ENCODE measurements around the gene JARID2.

The JARID2 gene

DNA sequence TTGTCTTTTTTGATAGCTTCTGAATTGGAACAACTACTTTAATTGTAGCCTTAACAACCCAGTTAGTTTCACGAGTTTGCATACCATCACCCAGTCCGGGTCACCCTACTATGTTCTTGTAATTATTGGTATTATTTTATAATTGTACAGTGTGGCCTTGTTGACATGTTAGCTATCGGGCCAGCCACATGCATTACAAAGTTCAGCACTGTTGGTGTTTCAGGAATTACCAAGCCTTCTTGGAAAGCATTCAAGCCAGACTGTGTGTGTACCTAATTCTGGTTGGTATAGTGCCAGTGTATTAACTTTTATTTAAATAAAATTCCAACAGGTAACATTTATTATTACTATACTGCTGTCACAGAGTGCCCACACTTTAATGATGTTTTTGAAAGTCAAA is 150.9 kb downstream of the JARID2 start:
- H3K4me1 ChIP-seq (ENCODE audit: insufficient read depth, low read length, severe bottlenecking): no peaks in the 10 kb centered on the region
- H3K4me3 ChIP-seq (ENCODE audit: low read depth, low read length, poor library complexity, severe bottlenecking): no peak overlapping the region
- H3K27ac ChIP-seq (ENCODE audit: low read depth, low read length, poor library complexity, severe bottlenecking): no peak overlapping the region
- H3K36me3 ChIP-seq (ENCODE audit: insufficient read depth, low read length): no peaks in the 10 kb centered on the region
- TF ChIP-seq, protein P1, sequence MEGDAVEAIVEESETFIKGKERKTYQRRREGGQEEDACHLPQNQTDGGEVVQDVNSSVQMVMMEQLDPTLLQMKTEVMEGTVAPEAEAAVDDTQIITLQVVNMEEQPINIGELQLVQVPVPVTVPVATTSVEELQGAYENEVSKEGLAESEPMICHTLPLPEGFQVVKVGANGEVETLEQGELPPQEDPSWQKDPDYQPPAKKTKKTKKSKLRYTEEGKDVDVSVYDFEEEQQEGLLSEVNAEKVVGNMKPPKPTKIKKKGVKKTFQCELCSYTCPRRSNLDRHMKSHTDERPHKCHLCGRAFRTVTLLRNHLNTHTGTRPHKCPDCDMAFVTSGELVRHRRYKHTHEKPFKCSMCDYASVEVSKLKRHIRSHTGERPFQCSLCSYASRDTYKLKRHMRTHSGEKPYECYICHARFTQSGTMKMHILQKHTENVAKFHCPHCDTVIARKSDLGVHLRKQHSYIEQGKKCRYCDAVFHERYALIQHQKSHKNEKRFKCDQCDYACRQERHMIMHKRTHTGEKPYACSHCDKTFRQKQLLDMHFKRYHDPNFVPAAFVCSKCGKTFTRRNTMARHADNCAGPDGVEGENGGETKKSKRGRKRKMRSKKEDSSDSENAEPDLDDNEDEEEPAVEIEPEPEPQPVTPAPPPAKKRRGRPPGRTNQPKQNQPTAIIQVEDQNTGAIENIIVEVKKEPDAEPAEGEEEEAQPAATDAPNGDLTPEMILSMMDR (IDR thresholded peaks at IDR 0.05; ENCODE audit: low read length): no peak
- no peak for TF ChIP-seq EZH2 (IDR thresholded peaks at IDR 0.05; ENCODE audit: borderline replicate concordance, low read length)
- no peak overlapping the region for H2AFZ ChIP-seq (ENCODE audit: low read length)
- H3K9me3 ChIP-seq (ENCODE audit: low read length): no peaks in the 10 kb centered on the region
- no peaks in the 10 kb centered on the region for H4K20me1 ChIP-seq (ENCODE audit: insufficient read depth, low read length)
- no peak overlapping the region for H3K4me2 ChIP-seq (ENCODE audit: low read length)
- H3K9me2 ChIP-seq (ENCODE audit: low read depth, low read length): no peaks in the 10 kb centered on the region
- no peaks in the 10 kb centered on the region for H3F3A ChIP-seq (ENCODE audit: insufficient read depth, low read length)
- H3K79me2 ChIP-seq (ENCODE audit: insufficient read depth, low read length): no peaks in the 10 kb centered on the region
- no peak overlapping the region for H3K9ac ChIP-seq (ENCODE audit: low read length)
- no peaks in the 10 kb centered on the region for H3K27me3 ChIP-seq (ENCODE audit: insufficient read depth, low read length)

DNA sequence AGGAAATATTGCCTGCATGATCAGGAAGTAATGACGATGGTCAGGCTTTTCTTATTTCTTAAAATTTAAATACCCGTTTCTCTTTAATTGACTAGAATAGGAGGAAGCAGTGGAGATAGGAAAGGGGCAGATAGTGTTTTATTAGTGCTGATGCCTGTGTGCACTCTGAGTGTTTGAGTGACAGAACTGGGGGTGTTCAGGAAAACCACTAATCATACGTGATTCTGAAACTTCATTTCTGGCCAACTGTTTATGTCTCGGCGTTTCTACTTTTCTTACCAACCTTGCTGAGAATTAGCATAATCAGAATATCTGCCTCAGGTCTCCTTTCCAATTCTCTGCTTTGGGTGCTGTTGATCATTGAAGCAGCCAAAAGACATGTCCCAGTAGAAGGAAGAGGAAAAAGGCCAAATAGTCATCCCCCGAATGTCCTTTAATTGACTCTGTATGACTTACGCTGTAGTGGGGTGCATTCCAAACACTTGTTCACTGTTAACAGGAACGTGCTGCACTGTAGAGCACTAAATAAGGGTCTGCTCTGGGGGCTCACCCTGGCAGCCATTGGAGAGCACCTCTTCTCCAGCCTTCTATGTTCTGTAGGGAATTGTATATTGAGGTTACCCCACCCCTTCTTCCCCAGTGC is 152.9 kb downstream of the JARID2 start:
- no peak overlapping the region for H2AFZ ChIP-seq (ENCODE audit: low read length)
- no peaks in the 10 kb centered on the region for H3F3A ChIP-seq (ENCODE audit: insufficient read depth, low read length)
- H3K4me2 ChIP-seq (ENCODE audit: low read length): no peak overlapping the region
- no peaks in the 10 kb centered on the region for H3K36me3 ChIP-seq (ENCODE audit: insufficient read depth, low read length)
- H3K79me2 ChIP-seq (ENCODE audit: insufficient read depth, low read length): no peaks in the 10 kb centered on the region
- H3K9me2 ChIP-seq (ENCODE audit: low read depth, low read length): no peaks in the 10 kb centered on the region
- TF ChIP-seq EZH2 (IDR thresholded peaks at IDR 0.05; ENCODE audit: borderline replicate concordance, low read length): no peak
- TF ChIP-seq, protein P1 (IDR thresholded peaks at IDR 0.05; ENCODE audit: low read length): no peak
- H3K9ac ChIP-seq (ENCODE audit: low read length): no peak overlapping the region
- no peaks in the 10 kb centered on the region for H3K4me1 ChIP-seq (ENCODE audit: insufficient read depth, low read length, severe bottlenecking)
- no peak overlapping the region for H3K27ac ChIP-seq (ENCODE audit: low read depth, low read length, poor library complexity, severe bottlenecking)
- no peaks in the 10 kb centered on the region for H3K9me3 ChIP-seq (ENCODE audit: low read length)
- no peak overlapping the region for H3K4me3 ChIP-seq (ENCODE audit: low read depth, low read length, poor library complexity, severe bottlenecking)
- H4K20me1 ChIP-seq (ENCODE audit: insufficient read depth, low read length): no peaks in the 10 kb centered on the region
- no peaks in the 10 kb centered on the region for H3K27me3 ChIP-seq (ENCODE audit: insufficient read depth, low read length)

DNA sequence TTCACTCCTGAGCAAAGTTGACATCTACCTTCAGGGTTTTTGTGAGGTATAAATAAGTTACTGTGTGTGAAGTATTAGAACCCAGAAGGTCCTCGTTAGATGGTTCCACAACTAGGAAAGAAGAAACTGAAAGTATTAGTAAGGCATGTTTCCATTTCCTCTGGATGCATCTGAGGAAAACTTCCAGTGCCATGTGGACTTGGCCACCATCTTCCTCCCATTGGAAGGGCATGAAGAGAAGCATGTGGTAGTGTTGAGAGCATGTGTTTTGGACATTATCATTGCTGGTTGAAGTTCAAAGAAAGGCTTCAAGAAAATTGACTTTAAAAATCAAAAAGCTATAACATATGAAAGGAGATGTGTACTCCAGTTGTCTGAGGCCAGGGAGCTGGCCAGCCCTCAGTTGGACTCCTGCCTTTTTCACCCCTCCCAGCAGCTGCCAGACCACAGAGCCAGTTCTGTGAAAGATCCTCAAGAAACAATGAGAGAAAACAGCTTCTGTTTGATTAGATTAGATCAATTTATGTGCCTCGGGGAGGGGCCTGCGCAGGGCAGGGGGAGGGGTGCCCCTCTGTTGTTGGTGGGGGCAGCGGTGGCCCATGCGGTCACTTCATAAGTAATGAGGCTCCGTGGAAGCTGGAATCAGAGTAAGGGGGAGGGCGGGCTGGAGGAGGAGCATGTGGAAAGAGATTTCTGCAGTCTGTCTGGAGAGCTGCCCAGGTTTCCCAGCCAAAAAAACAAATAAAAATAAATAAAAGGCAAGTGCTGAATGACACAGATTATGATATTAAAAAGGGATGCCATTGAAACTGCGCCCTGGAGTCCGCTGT is 154.0 kb downstream of the JARID2 start:
- no peaks in the 10 kb centered on the region for H4K20me1 ChIP-seq (ENCODE audit: insufficient read depth, low read length)
- no peak overlapping the region for H3K9ac ChIP-seq (ENCODE audit: low read length)
- H3F3A ChIP-seq (ENCODE audit: insufficient read depth, low read length): no peaks in the 10 kb centered on the region
- no peaks in the 10 kb centered on the region for H3K36me3 ChIP-seq (ENCODE audit: insufficient read depth, low read length)
- H3K4me2 ChIP-seq (ENCODE audit: low read length): no peak overlapping the region
- no peaks in the 10 kb centered on the region for H3K9me2 ChIP-seq (ENCODE audit: low read depth, low read length)
- no peaks in the 10 kb centered on the region for H3K27me3 ChIP-seq (ENCODE audit: insufficient read depth, low read length)
- H3K79me2 ChIP-seq (ENCODE audit: insufficient read depth, low read length): no peaks in the 10 kb centered on the region
- H3K4me3 ChIP-seq (ENCODE audit: low read depth, low read length, poor library complexity, severe bottlenecking): no peak overlapping the region
- no peaks in the 10 kb centered on the region for H3K9me3 ChIP-seq (ENCODE audit: low read length)
- H3K27ac ChIP-seq (ENCODE audit: low read depth, low read length, poor library complexity, severe bottlenecking): no peak overlapping the region
- TF ChIP-seq, protein P1 (IDR thresholded peaks at IDR 0.05; ENCODE audit: low read length): no peak
- TF ChIP-seq EZH2 (IDR thresholded peaks at IDR 0.05; ENCODE audit: borderline replicate concordance, low read length): no peak
- H2AFZ ChIP-seq (ENCODE audit: low read length): no peak overlapping the region
- H3K4me1 ChIP-seq (ENCODE audit: insufficient read depth, low read length, severe bottlenecking): no peaks in the 10 kb centered on the region

Measured in OCI-LY1 (cell line).